HG03565 (cell line): ENCODE data around the gene GLP1R.

Experiments used
- ATAC-seq: cut with Tn5 transposase; IDR thresholded peaks from one replicate; pipeline ENCODE4 v1.9.1; 2021; ENCODE audit warnings: mild to moderate bottlenecking, moderate library complexity; ENCODE audit not compliant: unreplicated experiment

The GLP1R gene

DNA sequence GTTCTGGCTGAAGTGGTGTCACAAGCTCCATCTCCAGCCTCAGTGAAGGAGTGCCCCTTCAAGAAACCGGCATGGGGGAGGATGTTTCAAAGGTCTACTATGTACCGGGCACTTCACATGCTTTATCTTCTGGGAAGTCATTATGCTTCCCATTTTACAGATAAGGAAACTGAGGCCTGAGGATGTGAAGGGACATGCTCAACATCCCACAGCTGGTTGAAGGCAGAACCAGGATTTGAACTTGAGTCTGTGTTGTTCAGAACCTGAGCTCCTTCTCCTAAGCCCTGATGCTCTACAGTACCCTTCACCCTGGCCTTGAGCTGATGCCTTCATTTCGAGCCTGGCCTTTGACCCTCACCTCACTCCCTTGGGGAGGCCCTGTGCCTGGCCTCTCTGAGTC is 13.0 kb downstream of the GLP1R start:
- no peak for ATAC-seq

DNA sequence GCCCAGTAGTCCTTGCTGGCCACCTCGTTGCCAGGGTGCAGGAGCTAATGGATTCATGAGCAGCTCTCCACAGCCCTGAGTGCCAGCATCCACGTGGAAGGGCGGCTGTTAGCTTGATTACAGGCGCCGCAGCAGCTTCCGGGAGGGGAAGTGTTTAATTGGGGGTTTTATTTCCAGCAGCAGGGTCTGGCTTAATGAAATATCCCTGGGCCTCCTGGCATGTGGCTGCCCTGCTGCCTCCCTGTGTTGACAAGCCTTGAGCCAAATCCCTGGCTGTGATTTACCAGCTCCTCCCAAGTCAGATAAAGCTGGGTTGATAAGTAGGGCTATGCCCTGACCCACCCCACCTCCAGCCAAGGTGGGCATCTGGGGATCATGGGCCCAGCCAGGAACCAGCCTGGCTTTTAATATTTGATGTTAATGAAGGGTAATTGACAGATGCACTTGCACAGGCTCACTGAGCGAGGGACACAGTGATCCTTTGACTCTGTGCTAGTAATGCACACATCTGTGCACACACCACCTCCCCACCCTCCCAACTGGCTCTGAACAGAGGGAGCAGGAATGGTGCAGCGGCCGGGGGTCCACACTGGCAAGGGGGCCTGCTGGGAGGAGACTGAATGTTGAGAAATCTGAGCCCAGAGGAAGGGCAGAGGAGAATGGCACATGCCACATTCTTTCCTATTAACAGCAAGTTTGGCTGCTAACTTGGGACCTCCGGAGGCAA is 13.6 kb downstream of the GLP1R start:
- ATAC-seq, result no peak

- no peak for ATAC-seq
These were observed 14.9 kb downstream of the GLP1R start for GRCh38 chr6:39063526-39063925.

- ATAC-seq, result no peak
These were observed 17.0 kb downstream of the GLP1R start for GRCh38 chr6:39065561-39065960.

- no peak for ATAC-seq
These were observed 19.8 kb downstream of the GLP1R start for GRCh38 chr6:39068391-39068790.

DNA sequence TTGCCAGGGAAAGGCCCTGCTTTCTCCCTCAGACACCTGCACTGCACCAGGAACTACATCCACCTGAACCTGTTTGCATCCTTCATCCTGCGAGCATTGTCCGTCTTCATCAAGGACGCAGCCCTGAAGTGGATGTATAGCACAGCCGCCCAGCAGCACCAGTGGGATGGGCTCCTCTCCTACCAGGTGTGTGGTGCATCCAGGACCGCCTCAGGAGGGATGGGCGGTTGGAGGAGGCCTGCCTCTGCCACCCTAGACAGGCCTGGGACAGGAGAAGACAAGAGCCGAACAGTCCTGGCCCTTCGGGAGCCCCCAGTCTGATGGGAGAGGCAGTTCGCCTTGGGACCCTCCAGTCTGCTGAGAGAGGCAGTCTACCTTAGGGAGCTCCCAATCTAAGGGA is 24.2 kb downstream of the GLP1R start:
- ATAC-seq, result no peak

DNA sequence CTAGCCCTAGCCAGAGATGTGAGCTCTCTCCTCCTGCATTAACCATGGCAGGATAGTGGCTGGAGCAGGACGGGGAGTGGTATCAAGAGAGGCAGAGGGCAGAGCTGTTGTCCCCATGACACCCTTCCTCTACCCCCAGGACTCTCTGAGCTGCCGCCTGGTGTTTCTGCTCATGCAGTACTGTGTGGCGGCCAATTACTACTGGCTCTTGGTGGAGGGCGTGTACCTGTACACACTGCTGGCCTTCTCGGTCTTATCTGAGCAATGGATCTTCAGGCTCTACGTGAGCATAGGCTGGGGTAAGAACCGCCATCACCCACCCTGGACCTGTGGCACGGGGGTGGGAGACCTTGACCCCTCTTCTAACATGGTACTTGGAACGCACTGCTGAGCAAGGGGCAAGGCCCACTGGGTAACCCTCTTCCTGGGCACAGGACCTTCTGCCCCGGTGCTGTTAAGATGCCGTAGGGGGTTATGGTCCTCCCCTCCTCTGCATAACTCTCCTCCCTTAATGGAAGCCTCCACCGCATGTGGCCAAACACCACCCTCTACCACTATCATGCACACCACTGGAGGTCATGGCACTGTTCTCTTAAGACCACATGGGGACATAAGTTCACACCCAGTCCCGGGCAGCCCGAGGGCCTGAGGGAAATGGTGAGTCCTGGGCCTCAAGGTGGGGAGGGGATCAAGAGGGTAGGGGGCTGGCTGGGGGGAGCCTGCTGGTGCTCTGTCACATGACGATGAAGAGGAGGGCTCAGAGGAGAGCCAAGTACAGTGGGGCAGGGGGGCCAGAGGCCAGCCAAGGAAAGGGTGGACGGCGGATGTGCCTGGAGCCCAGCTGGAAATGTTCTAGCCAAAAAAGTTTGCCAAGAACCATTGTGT is 25.1 kb downstream of the GLP1R start:
- ATAC-seq, result no peak

DNA sequence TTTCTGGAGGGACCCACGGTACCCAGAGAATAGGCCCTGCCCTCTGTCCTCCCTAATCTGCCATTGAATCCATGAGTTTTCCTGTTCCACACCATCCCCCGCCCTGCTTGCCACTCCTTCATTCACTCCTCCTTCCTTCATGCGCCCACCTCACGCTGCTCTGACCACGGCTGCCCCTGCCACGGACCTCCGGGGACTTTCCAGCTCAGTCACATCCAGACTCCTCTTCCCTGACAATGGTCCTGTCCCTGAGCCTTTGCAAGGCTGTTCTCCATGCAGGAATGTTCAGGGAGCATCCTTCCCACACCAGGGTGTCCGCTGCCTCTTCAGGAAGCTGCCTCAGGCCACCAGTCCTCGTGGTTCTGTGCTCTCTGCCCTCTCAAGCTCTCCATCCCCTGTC is 25.9 kb downstream of the GLP1R start:
- ATAC-seq, result no peak

DNA sequence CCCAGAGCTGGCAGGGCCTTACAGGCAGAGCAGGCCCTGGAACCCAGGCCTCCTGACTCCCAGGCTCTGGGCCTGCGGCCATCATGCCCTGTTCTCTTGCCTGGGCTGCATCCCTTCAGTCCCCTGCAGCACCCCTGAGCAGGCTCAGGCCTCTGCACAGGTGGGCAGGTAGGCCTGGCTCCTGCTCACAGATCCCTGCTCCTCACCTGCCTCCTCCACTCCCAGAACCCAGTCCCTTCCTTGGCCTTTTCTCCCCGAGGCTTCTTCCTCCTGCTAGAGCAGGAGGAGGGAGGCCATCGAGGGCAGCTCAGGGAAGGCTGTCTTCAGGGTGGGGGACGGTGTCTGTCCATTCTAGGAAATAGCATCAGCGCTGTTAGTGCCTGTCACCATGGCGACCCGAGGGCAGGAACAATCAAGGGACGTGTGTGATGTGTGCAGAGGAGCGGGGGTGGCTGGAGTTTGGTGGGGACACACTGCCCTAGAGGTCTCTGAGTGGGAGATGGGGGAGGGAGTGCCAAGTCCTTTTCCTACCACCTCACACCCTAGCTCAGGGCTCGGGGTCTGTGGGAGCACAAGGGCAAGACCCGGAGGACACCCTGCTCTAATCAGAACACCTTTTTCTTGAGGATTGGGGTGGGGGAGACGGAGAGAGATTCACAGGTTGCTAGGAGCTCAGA is 26.6 kb downstream of the GLP1R start:
- no peak for ATAC-seq

DNA sequence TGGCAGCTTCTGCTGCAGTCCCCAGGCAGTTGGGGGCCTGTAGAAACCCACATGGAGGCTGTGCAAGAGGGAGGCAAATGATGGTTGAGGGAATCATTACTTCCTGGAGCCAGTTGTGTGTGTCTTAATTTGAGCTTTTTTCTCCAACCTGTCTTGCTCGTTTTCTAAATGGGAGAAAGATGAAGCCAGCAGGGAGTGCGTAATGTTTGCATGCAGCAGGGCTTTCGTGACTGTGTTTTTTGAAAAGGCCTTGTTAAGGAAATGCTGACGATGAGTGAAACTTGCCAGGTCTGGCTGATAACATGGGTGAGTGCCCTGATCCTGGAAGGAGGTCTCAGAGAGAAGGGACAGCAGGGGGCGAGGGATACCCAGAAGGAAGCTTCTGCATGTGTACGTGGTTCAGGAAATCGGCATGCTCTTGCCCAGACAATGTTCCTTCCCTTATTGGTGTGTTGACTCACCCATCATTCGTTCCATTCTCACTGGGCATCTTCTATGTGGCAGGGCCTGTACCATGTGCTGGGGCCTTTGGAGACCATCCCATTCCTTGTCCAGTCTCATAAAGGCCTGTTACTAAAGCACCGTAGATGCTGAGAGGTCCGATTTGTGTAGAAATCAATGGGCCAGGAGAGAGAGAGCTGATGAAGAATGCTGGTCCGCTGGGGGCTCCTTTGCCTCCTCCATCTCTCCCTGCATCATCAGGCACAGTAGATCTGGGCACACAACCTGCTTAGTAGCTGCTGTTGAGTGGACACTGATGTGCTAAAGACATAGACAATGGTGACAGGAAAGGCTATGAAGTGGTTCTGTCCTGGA is 27.4 kb downstream of the GLP1R start:
- no peak for ATAC-seq

DNA sequence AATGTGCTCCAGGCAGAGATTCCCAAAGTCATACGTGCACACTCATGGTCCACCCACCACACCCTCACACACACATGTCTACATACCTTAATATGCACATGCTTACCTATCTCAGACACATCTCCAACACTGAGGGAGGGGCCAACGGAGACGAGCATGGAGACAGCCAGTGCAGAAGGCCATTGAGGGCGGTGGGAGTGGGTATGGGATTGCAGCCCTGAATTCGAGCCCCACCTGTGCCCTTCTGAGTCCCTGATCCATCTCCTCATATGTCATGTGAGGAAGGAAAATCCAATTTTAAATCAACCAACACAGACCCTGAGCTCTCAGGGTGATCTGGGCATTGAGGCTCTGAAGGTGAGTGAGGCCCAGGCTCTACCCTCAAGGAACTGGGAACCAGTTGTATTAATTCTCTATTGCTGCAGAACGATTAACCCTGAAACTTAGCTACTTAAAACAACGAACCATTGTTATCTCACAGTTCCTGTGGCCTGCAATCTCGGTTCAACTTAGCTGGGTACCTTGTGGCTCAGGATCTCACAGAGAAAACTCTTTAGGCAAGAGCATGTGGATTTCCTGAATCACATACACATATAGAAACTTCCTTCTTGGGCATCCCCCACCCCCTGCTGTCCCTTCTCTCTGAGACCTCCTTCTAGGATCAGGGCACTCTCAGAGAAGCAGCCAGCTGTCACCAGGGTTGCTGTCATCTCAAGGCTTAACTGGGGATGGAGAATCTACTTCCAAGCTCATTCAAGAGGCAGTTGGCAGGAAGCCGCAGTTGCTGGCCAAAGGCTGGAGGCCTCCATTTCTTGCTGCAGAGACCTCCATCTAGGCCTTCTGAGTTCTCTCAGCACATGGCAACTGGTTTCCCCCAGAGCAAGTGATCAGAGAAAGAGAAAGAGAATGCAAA is 28.3 kb downstream of the GLP1R start:
- no peak for ATAC-seq

DNA sequence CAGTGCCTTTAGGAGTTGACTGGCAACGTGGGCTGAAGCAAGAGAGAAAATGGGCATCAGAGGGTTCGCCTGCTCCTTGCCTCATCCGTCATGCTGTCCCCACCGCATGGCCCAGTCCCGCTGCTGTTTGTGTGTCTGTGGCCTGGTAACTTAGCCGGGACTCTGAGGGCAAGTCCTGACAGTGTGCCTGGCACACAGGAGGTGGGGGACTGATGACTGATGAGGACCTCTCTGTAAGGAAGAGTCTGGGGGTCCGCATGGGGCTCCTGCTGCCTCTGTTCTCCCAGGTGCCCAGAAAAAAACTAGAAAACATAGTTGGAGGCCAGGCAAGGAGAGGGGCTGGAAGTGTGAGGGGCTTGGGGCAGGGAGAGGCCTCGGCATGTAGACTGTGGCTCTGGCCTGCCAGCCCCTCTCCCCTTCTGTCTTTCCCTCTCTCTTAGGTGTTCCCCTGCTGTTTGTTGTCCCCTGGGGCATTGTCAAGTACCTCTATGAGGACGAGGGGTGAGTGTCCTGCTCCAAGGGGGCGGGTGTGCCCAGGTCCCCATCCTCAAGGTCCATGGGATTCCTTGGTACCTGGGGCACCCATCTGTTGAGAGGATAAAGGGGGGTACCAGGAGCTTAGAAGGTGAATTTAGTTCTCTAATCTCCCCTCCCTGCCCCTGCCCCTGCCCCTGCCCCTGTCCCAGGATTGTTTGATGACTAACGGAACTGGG is 29.5 kb downstream of the GLP1R start:
- no peak for ATAC-seq

- ATAC-seq, result no peak
These were observed 30.1 kb downstream of the GLP1R start for GRCh38 chr6:39078695-39079094.

- ATAC-seq, result no peak
These were observed 30.9 kb downstream of the GLP1R start for GRCh38 chr6:39079197-39080125.

- no peak for ATAC-seq
These were observed 31.8 kb downstream of the GLP1R start for GRCh38 chr6:39080246-39080875.

DNA sequence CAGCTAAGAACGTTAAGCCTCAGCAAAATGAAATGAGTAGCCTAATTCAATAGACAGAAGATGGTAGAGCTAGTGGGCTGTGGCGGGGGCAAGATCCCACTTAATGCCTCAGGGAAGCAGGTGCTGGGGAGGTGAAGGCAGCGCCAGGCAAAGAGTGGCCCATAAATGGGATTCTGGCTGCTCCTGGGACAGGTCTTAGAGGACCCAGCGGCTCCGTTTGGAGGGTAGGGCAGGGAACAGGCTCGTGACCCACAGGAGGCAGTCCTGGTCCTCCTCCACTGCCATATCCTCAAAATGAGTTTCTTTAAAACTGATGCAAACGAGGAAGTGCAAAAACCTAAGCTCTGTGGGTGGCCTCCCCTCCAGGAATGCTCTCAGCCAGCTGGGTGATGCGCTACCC is 33.7 kb downstream of the GLP1R start:
- ATAC-seq, result no peak

- no peak for ATAC-seq
These were observed 34.7 kb downstream of the GLP1R start for GRCh38 chr6:39083231-39083634.

GRCh38 chr6:39084506-39084905 is 35.9 kb downstream of the GLP1R start:
- no peak for ATAC-seq
